ENCODE measurements around the gene MISP.
A peak's percentile ranks its signal among the peaks of the same experiment; 100 is the strongest.

MISP gene

DNA sequence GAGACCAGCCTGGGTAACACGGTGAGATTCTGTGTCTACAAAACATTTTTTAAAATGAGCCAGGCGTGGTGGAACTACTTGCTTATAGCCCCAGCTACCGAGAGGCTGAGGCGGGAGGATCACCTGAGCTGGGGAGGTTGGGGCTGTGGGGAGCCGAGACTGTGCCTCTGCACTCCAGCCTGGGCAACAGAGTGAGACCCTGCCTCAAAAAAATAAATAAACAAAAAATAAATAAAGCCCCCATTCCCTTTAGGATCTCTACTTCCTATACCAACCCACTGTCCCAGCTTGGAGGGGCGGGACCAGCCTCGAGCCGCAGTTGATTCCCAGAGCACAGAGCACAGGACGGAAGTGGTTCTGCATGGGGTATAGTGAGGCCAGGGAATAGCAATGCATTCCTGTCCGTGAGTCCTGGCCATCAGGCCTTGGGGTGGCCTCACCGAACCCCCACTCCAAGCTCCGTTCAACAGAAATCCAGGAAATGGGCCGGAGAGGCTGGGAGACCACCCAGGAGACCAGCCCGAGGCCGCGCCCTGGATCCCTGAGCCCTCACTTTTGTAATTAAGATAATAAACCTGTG is 41.5 kb downstream of the MISP start:
- TF ChIP-seq, protein P1, sequence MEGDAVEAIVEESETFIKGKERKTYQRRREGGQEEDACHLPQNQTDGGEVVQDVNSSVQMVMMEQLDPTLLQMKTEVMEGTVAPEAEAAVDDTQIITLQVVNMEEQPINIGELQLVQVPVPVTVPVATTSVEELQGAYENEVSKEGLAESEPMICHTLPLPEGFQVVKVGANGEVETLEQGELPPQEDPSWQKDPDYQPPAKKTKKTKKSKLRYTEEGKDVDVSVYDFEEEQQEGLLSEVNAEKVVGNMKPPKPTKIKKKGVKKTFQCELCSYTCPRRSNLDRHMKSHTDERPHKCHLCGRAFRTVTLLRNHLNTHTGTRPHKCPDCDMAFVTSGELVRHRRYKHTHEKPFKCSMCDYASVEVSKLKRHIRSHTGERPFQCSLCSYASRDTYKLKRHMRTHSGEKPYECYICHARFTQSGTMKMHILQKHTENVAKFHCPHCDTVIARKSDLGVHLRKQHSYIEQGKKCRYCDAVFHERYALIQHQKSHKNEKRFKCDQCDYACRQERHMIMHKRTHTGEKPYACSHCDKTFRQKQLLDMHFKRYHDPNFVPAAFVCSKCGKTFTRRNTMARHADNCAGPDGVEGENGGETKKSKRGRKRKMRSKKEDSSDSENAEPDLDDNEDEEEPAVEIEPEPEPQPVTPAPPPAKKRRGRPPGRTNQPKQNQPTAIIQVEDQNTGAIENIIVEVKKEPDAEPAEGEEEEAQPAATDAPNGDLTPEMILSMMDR (IDR thresholded peaks at IDR 0.05; ENCODE audit: control insufficient read depth, extremely low read depth, insufficient read depth): no peak
- no peak for DNase-seq (ENCODE audit: low read depth)
- no peak overlapping the region for H3K4me3 ChIP-seq (ENCODE audit: low read depth, low read length)

- DNase-seq (ENCODE audit: low read depth): no peak
- no peak overlapping the region for H3K4me3 ChIP-seq (ENCODE audit: low read depth, low read length)
- TF ChIP-seq, protein P1 (IDR thresholded peaks at IDR 0.05; ENCODE audit: control insufficient read depth, extremely low read depth, insufficient read depth): no peak
Observed at GRCh38 chr19:793806-794205, 42.9 kb downstream of the MISP start.

DNA sequence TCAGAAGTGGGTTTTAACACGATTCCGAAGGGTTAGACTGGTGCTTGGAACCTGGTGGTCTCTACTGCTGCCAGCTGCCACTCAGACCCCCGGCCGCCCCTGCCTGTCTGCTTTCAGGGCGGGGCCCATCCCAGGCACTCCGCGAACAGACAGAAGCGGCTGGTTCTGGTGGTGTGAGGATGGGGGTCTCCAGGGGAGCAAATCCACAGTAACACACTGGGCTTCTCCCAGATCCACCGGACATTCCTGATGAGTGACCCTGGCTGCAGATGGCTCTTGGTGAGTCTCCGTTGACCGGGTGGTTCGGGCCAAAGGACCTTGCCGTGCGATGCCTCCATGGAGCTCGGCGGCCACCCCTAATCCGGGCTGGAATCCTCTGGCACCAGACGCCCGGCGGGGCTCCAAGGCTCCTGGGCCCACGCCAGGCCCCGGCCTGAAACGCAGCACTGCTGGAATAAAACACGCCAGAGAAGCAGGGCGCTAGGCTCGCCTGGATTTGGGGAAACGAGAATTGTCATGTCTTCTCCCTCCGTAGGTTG is 44.2 kb downstream of the MISP start:
- DNase-seq (ENCODE audit: low read depth): no peak
- H3K4me3 ChIP-seq (ENCODE audit: low read depth, low read length): no peak overlapping the region
- TF ChIP-seq, protein P1 (IDR thresholded peaks at IDR 0.05; ENCODE audit: control insufficient read depth, extremely low read depth, insufficient read depth): no peak

DNA sequence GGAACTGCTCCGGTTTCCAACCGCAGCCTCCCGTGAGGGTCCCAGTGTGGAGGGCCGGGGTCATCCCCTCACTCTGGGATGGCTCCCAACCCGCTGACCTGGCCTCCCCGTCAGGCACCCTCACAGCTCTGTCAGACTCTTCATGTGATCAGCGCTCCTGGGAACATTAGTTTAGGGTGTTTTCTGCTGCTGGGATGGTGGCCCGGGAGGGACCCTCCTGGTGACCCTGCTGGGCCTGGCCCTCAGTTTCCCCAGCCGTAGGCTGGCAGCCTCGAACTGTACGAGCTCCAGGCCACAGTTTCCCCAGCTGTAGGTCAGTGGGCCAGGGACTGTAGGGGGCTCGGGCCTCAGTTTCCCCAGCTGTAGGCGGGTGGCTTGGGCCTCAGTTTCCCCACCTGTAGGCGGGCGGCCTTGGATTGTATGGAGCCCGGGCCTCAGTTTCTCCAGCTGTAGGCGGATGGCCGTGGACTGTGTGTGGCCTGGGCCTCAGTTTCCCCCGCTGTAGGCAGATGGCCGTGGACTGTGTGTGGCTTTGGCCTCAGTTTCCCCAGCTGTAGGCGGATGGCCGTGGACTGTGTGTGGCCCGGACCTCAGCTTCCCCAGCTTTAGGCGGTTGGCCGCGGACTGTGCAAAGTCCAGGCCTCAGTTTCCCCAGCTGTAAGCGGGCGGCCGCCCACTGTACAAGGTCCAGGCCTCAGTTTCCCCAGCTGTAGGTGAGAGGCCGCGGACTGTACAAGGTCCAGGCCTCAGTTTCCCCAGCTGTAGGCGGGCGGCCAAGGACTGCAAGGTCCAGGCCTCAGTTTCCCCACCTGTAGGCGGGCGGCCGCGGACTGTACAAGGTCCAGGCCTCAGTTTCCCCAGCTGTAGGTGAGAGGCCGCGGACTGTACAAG is 45.0 kb downstream of the MISP start:
- DNase-seq (ENCODE audit: low read depth): no peak
- H3K4me3 ChIP-seq (ENCODE audit: low read depth, low read length): peak overlapping the region; percentile 63
- TF ChIP-seq, protein P1 (IDR thresholded peaks at IDR 0.05; ENCODE audit: control insufficient read depth, extremely low read depth, insufficient read depth): no peak

GRCh38 chr19:796692-797527 is 46.0 kb downstream of the MISP start, which contains the start of gene PTBP1:
TSS of gene PTBP1 (plus strand) at chr19:797452. CDS start at chr19:797498, 46 bp downstream.
- peak; percentile 100 for DNase-seq (ENCODE audit: low read depth)
- TF ChIP-seq, protein P1 (IDR thresholded peaks at IDR 0.05; ENCODE audit: control insufficient read depth, extremely low read depth, insufficient read depth): no peak

More at GRCh38 chr19:796692-797527, 46.0 kb downstream of the MISP start, which contains the start of gene PTBP1:
- H3K4me3 ChIP-seq (ENCODE audit: low read depth, low read length): peak within 1 kb of the TSS; percentile 94
